ENCODE measurements around the gene CROCC2.

CROCC2 gene

GRCh38 chr2:240891492-240892340 is 14.4 kb upstream of the CROCC2 start:
- DNase-seq (ENCODE audit: insufficient read length, low spot score) (no peak), FAIRE-seq (no peak)

DNA sequence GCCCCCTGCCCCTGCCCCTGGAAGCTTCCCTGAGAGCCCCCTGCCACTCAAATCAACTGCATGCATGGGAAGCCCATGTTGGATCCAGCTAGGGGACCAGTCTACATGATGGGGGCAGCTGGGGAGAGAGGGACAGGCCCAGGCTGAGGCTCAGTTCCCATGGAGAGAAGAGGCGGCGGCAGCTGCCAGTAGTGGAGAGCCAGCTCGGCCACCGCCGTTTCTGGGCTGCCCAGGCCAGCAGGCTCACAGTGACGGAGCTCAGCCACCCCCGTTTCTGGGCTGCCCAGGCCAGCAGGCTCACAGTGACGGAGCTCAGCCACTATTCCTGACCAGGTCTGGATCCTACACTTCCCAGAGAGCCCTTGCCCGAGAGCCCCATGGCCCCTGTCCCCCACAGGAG is 13.8 kb upstream of the CROCC2 start:
- FAIRE-seq = no peak

DNA sequence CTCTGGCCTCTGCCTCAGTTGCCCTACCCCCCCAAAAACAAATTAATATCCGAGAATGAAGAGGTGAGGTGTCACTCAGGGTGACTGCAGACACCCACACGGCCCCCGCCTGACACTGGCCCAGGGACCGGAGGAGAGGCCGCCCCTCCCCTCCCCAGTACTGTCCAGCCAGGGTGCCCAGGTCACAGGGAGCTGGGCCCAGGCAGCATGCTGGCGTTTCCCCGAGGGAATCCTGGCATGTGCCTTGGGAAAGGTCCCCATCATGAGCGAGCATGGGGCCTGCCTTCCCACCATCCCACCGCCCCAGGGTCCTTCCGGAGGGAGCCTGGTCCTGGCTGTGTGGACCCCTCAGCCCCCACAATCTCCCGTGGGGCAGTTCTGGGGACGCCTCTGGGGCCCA is 13.2 kb upstream of the CROCC2 start:
- DNase-seq (ENCODE audit: insufficient read length, low spot score) = no peak
- no peak for FAIRE-seq

More for the DNA sequence above, 13.8 kb upstream of the CROCC2 start:
- no peak for DNase-seq (ENCODE audit: insufficient read length, low spot score)

- DNase-seq (ENCODE audit: insufficient read length, low spot score) = no peak
- no peak for FAIRE-seq
Observed at GRCh38 chr2:240893363-240893844, 12.7 kb upstream of the CROCC2 start.

GRCh38 chr2:240894006-240894405 is 12.1 kb upstream of the CROCC2 start:
- DNase-seq (ENCODE audit: insufficient read length, low spot score) (no peak), FAIRE-seq (no peak)

DNA sequence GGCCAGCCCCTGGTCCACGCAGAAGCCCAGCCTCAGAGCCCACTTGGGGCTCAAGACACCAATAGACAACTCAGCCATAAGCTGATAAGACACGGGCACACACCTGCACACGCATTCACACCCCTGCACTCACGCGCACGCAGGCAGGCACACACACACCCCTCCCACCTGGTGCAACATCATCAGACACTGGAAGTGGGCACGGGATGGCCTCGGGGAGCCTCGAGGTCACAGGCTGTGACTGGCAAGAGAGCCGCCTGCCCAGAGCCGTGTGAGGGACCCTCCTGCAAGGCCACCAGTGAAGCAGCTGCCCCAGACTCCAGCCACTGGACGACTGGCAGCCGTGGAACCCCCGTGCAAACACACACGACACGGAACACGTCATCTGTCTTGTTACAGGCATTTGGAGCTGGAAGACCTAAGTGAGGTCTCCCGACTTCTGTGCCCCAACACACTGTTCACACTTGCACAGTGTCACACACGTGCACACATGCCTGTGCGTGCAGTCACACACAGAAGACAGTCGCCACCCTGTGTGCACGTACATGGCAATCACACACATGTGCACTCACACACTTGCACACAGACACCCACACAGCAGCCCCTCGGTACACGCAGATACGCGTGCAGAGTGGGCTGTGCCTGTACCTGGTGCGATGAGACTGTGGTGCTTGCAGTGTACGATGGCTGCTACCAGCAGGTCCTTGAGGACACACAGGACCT is 11.1 kb upstream of the CROCC2 start:
- no peak for FAIRE-seq
- DNase-seq (ENCODE audit: insufficient read length, low spot score) = no peak

- FAIRE-seq = no peak
- DNase-seq (ENCODE audit: insufficient read length, low spot score) = no peak
Observed at GRCh38 chr2:240895656-240896388, 10.3 kb upstream of the CROCC2 start, which contains the start of gene MAB21L4. Gene MAB21L4, minus strand, starts transcription at chr2:240896156. Its CDS starts 159 bp downstream, at chr2:240895997.

GRCh38 chr2:240896394-240896793 is 9.7 kb upstream of the CROCC2 start:
- no peak for FAIRE-seq
- DNase-seq (ENCODE audit: insufficient read length, low spot score) = no peak

GRCh38 chr2:240896871-240897692 is 9.1 kb upstream of the CROCC2 start:
- FAIRE-seq = no peak
- DNase-seq (ENCODE audit: insufficient read length, low spot score) = no peak

GRCh38 chr2:240898108-240898730 is 7.9 kb upstream of the CROCC2 start:
- FAIRE-seq (no peak), DNase-seq (ENCODE audit: insufficient read length, low spot score) (no peak)

- DNase-seq (ENCODE audit: insufficient read length, low spot score) (no peak), FAIRE-seq (no peak)
Observed at GRCh38 chr2:240898731-240899467, 7.2 kb upstream of the CROCC2 start.

DNA sequence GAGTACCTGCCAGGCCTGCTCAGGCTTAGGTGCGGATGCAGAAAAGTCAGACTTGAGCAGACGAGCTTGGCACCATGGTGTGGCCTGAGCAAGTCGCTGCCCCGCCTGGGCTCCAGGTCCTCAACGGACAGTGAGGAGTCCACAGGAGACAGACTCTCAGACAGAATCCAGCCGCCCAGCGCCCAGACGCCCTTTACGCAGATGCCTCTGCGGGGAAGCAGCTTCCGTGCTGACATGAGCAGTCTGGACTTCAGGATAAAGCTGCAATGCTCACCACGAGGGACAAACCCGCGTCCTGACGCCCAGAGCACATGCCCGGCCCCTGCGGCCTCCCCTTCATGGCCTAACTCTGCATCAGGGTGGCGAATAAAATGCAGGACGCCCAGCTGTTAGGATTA is 6.7 kb upstream of the CROCC2 start:
- FAIRE-seq = no peak
- no peak for DNase-seq (ENCODE audit: insufficient read length, low spot score)

GRCh38 chr2:240900141-240900860 is 5.8 kb upstream of the CROCC2 start:
- DNase-seq (ENCODE audit: insufficient read length, low spot score) (no peak), FAIRE-seq (no peak)

DNA sequence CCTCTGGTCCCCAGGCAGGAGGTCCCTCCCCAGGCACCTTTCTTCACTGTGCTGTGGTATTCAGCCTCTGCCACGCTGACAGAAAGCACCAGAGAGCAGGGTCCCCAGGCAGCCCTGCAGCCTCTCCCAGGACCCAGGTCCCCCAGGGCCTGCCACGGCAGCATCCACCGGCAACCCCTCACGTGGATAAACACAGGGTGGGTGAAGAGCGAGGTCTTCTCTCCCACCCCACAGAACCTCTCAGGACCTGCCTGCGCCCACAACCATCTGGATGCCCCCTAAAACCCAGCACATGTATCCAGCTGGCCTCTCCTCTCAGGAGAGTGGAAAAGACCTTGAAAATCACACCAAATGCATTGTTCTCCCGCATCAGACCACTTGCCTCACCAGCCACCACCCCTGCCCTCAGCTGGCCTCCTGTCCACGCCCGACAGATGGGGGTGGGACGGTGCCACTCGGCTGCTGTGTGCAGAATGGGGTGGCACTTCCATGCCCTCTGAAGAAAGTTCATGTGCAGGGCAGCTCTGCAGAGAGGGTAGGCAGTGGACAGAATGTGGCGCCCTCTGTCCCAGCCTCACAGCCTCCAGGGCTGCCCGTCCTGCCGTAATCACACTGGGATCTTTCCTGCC is 4.0 kb upstream of the CROCC2 start:
- no peak for DNase-seq (ENCODE audit: insufficient read length, low spot score)
- no peak for FAIRE-seq

DNA sequence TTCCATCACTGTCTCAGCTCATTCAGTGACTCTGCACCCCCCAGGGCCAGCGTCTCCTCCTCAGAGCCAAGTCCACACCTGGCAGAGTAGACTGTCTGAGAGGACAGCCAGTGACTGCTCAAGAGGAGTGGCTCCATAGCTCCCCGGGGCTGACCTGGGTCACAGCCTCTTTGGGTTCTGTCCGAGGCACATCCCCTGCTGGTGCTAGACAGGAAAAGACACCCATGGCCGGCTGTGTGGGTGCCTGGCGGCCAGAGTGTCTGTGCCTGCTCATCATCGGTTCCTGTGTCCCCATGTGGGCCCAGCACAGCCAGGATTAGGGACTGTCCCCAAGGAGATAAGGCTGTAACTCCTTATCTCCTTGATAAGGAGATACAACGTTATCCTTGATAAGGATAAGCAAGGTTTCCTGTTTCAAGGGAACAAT is 3.5 kb upstream of the CROCC2 start:
- no peak for DNase-seq (ENCODE audit: insufficient read length, low spot score)
- FAIRE-seq = no peak

DNA sequence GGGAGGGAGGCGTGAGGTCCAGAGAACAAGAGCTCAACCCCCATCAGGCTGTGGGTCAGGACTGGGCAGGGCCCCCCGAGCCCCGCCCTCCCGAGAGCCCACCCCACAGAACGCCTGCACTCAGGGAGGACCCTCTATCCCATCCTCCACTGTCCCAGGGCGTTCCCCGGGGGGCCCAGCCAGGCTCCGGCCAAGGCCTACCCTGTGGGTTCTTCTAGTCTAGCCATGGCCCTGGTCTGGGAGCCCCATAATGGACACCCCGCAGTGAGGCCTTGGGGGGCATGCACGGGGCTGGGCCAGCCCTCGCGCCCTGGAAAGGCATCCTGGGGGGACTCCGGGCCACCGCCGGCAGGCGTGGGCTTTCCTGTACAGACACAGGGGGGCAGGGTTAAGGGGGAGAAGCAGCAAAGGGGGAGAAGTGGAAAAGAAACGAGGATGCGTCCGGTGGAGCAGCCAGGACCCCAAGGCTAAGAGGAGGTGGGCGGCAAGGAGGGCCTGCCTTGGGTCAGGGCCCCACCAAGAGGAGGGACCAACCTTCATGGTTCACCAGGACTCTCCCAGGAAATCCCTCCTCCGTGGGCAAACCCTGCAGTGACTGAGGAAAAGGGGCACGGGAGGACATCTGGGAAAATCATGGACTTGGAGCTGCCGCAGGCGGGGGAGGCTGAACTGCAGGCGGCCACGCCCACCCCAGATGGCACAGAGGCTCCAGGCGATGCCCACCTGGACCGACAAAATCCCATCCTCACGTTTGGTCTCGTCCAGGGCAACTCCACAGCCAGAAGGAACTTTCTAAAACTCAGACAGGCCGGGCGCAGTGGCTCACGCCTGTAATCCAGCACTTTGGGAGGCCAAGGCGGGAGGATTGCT is 2.7 kb upstream of the CROCC2 start:
- DNase-seq (ENCODE audit: insufficient read length, low spot score) (no peak), FAIRE-seq (no peak)

Measured in GM19239 (cell line).